ENCODE results near the gene SAP30L. TPM values are rescaled to one million over a fixed set of nuclear protein-coding genes. Genes with fewer than 3 reads are reported as not detected.

SAP30L gene
- total and polyA plus RNA-seq, 2 experiments from 2014 or later, result 21.4 to 29.3 TPM

GRCh38 chr5:154411338-154411737, 34.5 kb upstream of the SAP30L start (continued):
- no peak for TF ChIP-seq ZNF462 (CRISPR knock-in tag; IDR thresholded peaks at IDR 0.05)
- TF ChIP-seq ZNF331 (CRISPR knock-in tag; IDR thresholded peaks at IDR 0.05; ENCODE audit: low read depth), result no peak
- no peak for TF ChIP-seq EZH2phosphoT487 (IDR thresholded peaks at IDR 0.05; ENCODE audit: unreplicated experiment)
- TF ChIP-seq STAT1 (IDR thresholded peaks at IDR 0.05; ENCODE audit: unreplicated experiment), result no peak
- no peak for TF ChIP-seq JUNB (IDR thresholded peaks at IDR 0.05; ENCODE audit: unreplicated experiment)

GRCh38 chr5:154412316-154412715, 33.5 kb upstream of the SAP30L start:
- H3K4me3 ChIP-seq, result no peak overlapping the region
- TF ChIP-seq REST (IDR thresholded peaks at IDR 0.05; ENCODE audit: unreplicated experiment), result no peak
- TF ChIP-seq POLR2AphosphoS5 (IDR thresholded peaks at IDR 0.05; ENCODE audit: low read depth), result no peak
- TF ChIP-seq CTCF (conservative IDR thresholded peaks at IDR 0.05; ENCODE audit: low read depth in 2 of 2), result no peak
- no peak for TF ChIP-seq NANOG (IDR thresholded peaks at IDR 0.05; ENCODE audit: borderline replicate concordance)

More at GRCh38 chr5:154412316-154412715, 33.5 kb upstream of the SAP30L start:
- Mint-ChIP-seq H3K9me3 (no peaks in the 10 kb centered on the region), H3K27me3 (ENCODE audit: insufficient read depth, low read depth, poor library complexity) (peaks cover 1% of the 10 kb centered on the region), H3K4me1 (no peaks in the 10 kb centered on the region), H3K36me3 (ENCODE audit: low read depth) (no peaks in the 10 kb centered on the region), H3K4me3 (no peak overlapping the region), H3K27ac (no peak overlapping the region)
- Histone ChIP-seq H3K4me1 (ENCODE audit: insufficient read depth) (no peaks in the 10 kb centered on the region), H3K4me2 (no peak overlapping the region), H3K36me3 (ENCODE audit: insufficient read depth) (no peaks in the 10 kb centered on the region), H2AFZ (no peak overlapping the region), H3K27me3 (ENCODE audit: insufficient read depth) (no peaks in the 10 kb centered on the region), H3K79me2 (replicated peaks; ENCODE audit: insufficient read depth) (no peaks in the 10 kb centered on the region), H3F3A (replicated peaks; ENCODE audit: low read depth) (no peaks in the 10 kb centered on the region), H4K20me1 (replicated peaks; ENCODE audit: insufficient read depth) (no peaks in the 10 kb centered on the region), H3K27ac (ENCODE audit: low read depth) (no peak overlapping the region), H3K9me2 (ENCODE audit: insufficient read depth) (no peaks in the 10 kb centered on the region)
- no peak for ATAC-seq
- DNase-seq (ENCODE audit: low spot score), result no peak
